Lower lobe of right lung (tissue), 2 donors: ENCODE results near the gene DCC. TPM values are rescaled to one million over a fixed set of nuclear protein-coding genes. Genes with fewer than 3 reads are reported as not detected.

Experiments used
- ATAC-seq, 2 donors: fragments of 200-7000 bp; cut with Tn5 transposase; one replicate each; pipeline ENCODE4 v1.9.1; 2020 to 2022; ENCODE audit warnings: mild to moderate bottlenecking in 2 of 2, moderate library complexity in 2 of 2
- DNase-seq: peaks from one replicate; pipeline ENCODE4 v3.0.0-alpha.2; 2020
- H3K27ac ChIP-seq: fragments of 200-600 bp; one replicate; pipeline ENCODE4 v1.8.0; 2022
- H3K27me3 ChIP-seq: fragments of 200-600 bp; one replicate; pipeline ENCODE4 v1.8.0; 2022; ENCODE audit warnings: low read depth
- H3K36me3 ChIP-seq: fragments of 200-600 bp; one replicate; pipeline ENCODE4 v1.8.0; 2022; ENCODE audit warnings: mild to moderate bottlenecking
- H3K4me1 ChIP-seq: fragments of 200-600 bp; one replicate; pipeline ENCODE4 v1.8.0; 2022
- H3K4me3 ChIP-seq: fragments of 200-600 bp; one replicate; pipeline ENCODE4 v1.8.0; 2022; ENCODE audit warnings: mild to moderate bottlenecking
- H3K9me3 ChIP-seq: fragments of 200-600 bp; one replicate; pipeline ENCODE4 v1.8.0; 2022
- intact Hi-C: fragments of 100-400 bp; cut with DNase I; formaldehyde crosslinking; loops from one replicate; pipeline ENCODE4 v1.11.0; 2022
- total RNA-seq: library from RNA; stranded (reverse); fragmentation: NEBNext Ultra II Directional; extraction: Animal tissue kit (Norgen Biotek cat#: 25700); gene quantifications from one replicate; pipeline ENCODE4 v1.2.1, GENCODE V29; 2021
- TF ChIP-seq, protein P1 (sequence below): fragments of 200-600 bp; IDR thresholded peaks from one replicate; pipeline ENCODE4 v1.8.0; 2022; ENCODE audit warnings: antibody characterized with exemption, mild to moderate bottlenecking
- donor health status: DM: no; HTN: yes; CAD: no; lungs with severe emphysema.

Gene DCC
- total RNA-seq, 1 donor from 2014 or later = 4.5 TPM

DNA sequence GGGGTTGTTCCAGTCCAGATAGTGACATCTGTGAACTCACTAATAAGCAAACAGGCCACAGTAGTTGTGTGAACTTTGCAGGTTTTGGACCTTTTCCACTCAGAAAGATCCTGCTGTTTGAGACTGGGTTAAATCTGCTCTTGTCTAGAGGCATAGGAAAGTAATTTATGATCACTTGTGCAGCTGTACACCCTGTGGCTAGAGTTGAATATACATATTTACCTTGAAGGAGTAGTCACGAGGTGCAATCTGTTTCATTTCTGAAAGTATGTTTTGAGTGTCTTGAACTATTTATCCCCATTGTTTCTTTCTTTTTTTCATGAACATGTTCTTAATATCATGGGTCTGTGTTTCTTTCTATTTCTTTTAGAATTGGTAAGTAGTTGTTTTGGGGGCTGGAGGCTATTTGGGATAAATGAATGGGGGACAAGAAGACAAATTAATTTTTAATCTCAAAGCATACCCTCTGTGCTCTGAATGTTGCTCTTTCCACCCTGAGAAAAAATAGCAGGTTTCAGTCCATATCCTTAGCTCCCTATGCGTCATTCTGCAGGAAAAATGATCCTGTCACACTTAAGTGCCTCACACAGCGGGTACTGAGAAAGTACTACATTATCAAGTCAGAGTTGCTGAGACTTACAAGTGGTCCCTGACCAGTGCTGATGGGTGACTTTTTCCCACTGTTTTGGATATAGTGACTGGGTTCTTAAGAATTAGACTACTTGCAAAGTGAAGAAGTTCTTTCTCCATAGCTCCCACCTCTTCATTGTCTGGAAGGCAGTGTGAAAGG lies 28.2 kb downstream of the DCC start:
- Histone ChIP-seq H3K9me3 (no peaks in the 10 kb centered on the region), H3K4me1 (no peaks in the 10 kb centered on the region), H3K36me3 (no peaks in the 10 kb centered on the region), H3K27me3 (no peaks in the 10 kb centered on the region), H3K4me3 (no peak overlapping the region), H3K27ac (no peak overlapping the region)
- DNase-seq (no peak), ATAC-seq (no peak)
- intact Hi-C loops = no loop called here
- TF ChIP-seq, protein P1, sequence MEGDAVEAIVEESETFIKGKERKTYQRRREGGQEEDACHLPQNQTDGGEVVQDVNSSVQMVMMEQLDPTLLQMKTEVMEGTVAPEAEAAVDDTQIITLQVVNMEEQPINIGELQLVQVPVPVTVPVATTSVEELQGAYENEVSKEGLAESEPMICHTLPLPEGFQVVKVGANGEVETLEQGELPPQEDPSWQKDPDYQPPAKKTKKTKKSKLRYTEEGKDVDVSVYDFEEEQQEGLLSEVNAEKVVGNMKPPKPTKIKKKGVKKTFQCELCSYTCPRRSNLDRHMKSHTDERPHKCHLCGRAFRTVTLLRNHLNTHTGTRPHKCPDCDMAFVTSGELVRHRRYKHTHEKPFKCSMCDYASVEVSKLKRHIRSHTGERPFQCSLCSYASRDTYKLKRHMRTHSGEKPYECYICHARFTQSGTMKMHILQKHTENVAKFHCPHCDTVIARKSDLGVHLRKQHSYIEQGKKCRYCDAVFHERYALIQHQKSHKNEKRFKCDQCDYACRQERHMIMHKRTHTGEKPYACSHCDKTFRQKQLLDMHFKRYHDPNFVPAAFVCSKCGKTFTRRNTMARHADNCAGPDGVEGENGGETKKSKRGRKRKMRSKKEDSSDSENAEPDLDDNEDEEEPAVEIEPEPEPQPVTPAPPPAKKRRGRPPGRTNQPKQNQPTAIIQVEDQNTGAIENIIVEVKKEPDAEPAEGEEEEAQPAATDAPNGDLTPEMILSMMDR = no peak

DNA sequence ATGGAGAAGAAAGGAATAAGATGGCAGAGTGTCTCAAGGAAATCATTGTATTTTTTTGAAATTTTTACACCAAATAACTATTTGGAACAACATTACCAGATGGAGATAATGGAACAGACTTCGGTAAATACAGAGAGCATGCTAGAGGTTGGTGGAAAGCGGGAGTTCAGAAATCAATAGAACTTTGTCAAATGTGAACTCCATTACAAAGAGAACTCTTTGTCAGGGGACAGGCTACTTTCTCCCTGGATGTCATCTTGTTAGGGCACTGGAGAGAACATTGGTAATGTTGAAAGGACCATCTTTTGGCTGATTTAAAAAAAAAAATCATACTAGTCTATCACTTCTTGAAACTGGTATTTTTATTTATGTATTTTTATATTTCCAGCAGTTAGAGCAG lies 30.8 kb downstream of the DCC start:
- Histone ChIP-seq H3K36me3 (no peaks in the 10 kb centered on the region), H3K4me3 (no peak overlapping the region), H3K9me3 (no peaks in the 10 kb centered on the region), H3K4me1 (no peaks in the 10 kb centered on the region), H3K27me3 (no peaks in the 10 kb centered on the region), H3K27ac (no peak overlapping the region)
- TF ChIP-seq, protein P1 = no peak
- no peak for DNase-seq
- intact Hi-C loops = no loop called here
- ATAC-seq = no peak

DNA sequence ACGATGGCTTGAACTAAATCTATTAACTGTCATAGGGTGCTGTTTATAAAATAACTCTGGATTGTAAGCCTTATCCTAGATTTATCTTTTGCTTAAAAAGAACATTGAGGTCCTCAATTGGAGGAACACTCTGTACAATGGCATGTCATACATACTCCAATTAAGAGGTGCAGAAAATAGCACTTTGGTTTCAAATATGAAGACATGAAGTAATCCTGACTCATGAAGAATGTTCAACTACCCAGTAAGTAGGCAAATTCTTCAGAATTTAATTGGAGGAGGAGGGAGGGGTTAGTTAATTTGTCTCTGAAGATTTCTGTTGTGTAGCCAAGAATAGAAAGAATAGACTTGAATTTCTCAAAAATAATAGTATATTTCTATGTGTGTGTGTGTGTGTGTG lies 36.1 kb downstream of the DCC start:
- no peak for ATAC-seq
- no peak overlapping the region for H3K4me3 ChIP-seq
- H3K27ac ChIP-seq = no peak overlapping the region

DNA sequence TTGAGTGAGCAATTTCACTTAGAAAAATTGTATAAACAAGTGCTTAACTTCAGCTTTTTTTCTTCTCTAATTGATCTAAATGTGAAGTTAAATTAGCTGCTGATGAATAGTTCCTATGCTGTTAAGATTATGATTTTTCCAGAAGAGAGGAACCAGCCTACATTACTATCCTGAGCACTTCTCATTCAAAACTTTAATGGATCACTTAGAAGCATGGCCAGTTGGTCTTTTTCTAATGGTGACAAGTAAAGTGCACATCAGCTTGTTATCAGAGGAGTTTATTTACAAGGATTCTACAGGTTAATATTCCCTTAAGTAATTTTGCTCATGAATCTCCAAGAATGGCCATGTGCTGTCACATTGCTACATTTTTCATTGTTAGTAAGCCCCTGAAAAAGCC lies 37.1 kb downstream of the DCC start:
- Histone ChIP-seq H3K27ac (no peak overlapping the region), H3K9me3 (no peaks in the 10 kb centered on the region), H3K36me3 (no peaks in the 10 kb centered on the region), H3K27me3 (no peaks in the 10 kb centered on the region), H3K4me3 (no peak overlapping the region), H3K4me1 (no peaks in the 10 kb centered on the region)
- intact Hi-C loops = no loop called here
- ATAC-seq (no peak), DNase-seq (no peak)
- TF ChIP-seq, protein P1 = no peak

More for the DNA sequence above, 36.1 kb downstream of the DCC start:
- no peak for DNase-seq
- H3K36me3 ChIP-seq = no peaks in the 10 kb centered on the region
- H3K4me1 ChIP-seq = no peaks in the 10 kb centered on the region
- no peaks in the 10 kb centered on the region for H3K9me3 ChIP-seq
- no peaks in the 10 kb centered on the region for H3K27me3 ChIP-seq
- TF ChIP-seq, protein P1 = no peak
- intact Hi-C loops = no loop called here

DNA sequence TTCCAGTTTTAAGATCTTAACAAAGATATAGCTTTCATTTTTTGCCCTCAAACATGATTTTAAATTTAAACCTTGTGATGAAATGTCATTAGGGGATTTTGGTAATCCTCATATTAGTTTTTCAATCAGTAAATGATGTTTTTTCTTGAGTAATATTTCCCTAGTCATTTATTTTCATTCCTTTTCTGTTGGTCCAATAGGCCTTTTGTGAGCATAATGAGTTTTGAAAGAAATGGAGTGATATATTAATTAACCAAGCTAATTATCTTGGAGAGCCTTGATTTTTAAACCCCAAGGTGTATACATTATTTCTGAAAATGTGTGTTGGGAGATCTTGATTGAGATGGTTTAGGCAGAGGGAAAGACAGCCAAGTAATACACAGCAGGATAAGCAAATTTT lies 46.3 kb downstream of the DCC start:
- TF ChIP-seq, protein P1 = no peak
- ATAC-seq (no peak), DNase-seq (no peak)
- Histone ChIP-seq H3K4me1 (no peaks in the 10 kb centered on the region), H3K27ac (no peak overlapping the region), H3K36me3 (no peaks in the 10 kb centered on the region), H3K4me3 (no peak overlapping the region), H3K9me3 (no peaks in the 10 kb centered on the region), H3K27me3 (no peaks in the 10 kb centered on the region)
- intact Hi-C loops = no loop called here
